Liver (tissue), 9 donors: ENCODE data around the gene NCF4. TPM values are rescaled to one million over a fixed set of nuclear protein-coding genes. Genes with fewer than 3 reads are reported as not detected.
A peak's percentile ranks its signal among the peaks of the same experiment; 100 is the strongest.

ENCODE experiments used
- DNase-seq: peaks from one replicate; pipeline ENCODE4 v3.0.0-alpha.2; 2017; ENCODE audit warnings: low spot score
- H3K27ac ChIP-seq, 2 donors: one replicate each; pipeline ENCODE4 v1.7.0; 2013; ENCODE audit warnings: inconsistent platforms in 2 of 2, low read length in 2 of 2, control low read depth in 1 of 2, low read depth in 1 of 2, mild to moderate bottlenecking in 1 of 2
- H3K27me3 ChIP-seq, 4 donors: one replicate each; pipeline versions ENCODE4 v1.6.1 to v1.7.0; 2013; ENCODE audit warnings: low read length in 3 of 4, inconsistent platforms in 1 of 4, mild to moderate bottlenecking in 1 of 4, moderate library complexity in 1 of 4; ENCODE audit not compliant: control insufficient read depth in 4 of 4, insufficient read depth in 4 of 4
- H3K36me3 ChIP-seq, 4 donors: one replicate each; pipeline versions ENCODE4 v1.6.1 to v1.7.0; 2013; ENCODE audit warnings: low read length in 3 of 4, mild to moderate bottlenecking in 3 of 4, low read depth in 1 of 4, moderate library complexity in 1 of 4; ENCODE audit not compliant: control insufficient read depth in 4 of 4, insufficient read depth in 3 of 4
- H3K4me1 ChIP-seq, 4 donors: one replicate each; pipeline versions ENCODE4 v1.6.1 to v1.7.0; 2013; ENCODE audit warnings: low read length in 3 of 4, mild to moderate bottlenecking in 3 of 4, moderate library complexity in 1 of 4; ENCODE audit not compliant: control insufficient read depth in 4 of 4, insufficient read depth in 4 of 4
- H3K4me3 ChIP-seq, 3 donors: one replicate each; pipeline versions ENCODE4 v1.6.1 to v1.7.0; 2013; ENCODE audit warnings: low read length in 3 of 3, control low read depth in 1 of 3, low read depth in 1 of 3, mild to moderate bottlenecking in 1 of 3
- H3K9ac ChIP-seq, 2 donors: one replicate each; pipeline ENCODE4 v1.7.0; 2013; ENCODE audit warnings: low read length in 2 of 2, mild to moderate bottlenecking in 2 of 2, moderate library complexity in 2 of 2, control low read depth in 1 of 2, low read depth in 1 of 2
- H3K9me3 ChIP-seq, 4 donors: one replicate each; pipeline versions ENCODE4 v1.6.1 to v1.7.0; 2013; ENCODE audit warnings: low read length in 3 of 4; ENCODE audit not compliant: control insufficient read depth in 4 of 4
- ATF3 ChIP-seq: IDR thresholded peaks from 2 replicates; pipeline ENCODE4 v1.6.1; 2016; ENCODE audit warnings: antibody characterized with exemption
- CTCF ChIP-seq: fragments of 150-350 bp; IDR thresholded peaks from 2 replicates; pipeline ENCODE4 v1.5.1; 2017; ENCODE audit warnings: improper control_type of control experiment, low read depth, low read length; ENCODE audit not compliant: missing input control
- EGR1 ChIP-seq, 2 donors: IDR thresholded peaks; 2 replicates each; pipeline ENCODE4 v1.6.1; 2016 to 2018; ENCODE audit warnings: antibody characterized with exemption in 2 of 2, low read depth in 2 of 2
- FOXA1 ChIP-seq: IDR thresholded peaks from 2 replicates; pipeline ENCODE4 v1.6.1; 2016; ENCODE audit warnings: antibody characterized with exemption
- GABPA ChIP-seq, 2 donors: IDR thresholded peaks in 1 of 2; conservative IDR thresholded peaks in 1 of 2; 2 replicates each; pipeline ENCODE4 v1.6.1; 2016; ENCODE audit warnings: antibody characterized with exemption in 2 of 2, mild to moderate bottlenecking in 1 of 2, moderate library complexity in 1 of 2
- HNF4A ChIP-seq, 2 donors: conservative IDR thresholded peaks; 2 replicates each; pipeline ENCODE4 v1.6.1; 2016; ENCODE audit warnings: antibody characterized with exemption in 2 of 2, mild to moderate bottlenecking in 2 of 2
- HNF4G ChIP-seq: IDR thresholded peaks from 2 replicates; pipeline ENCODE4 v1.6.1; 2016; ENCODE audit warnings: antibody characterized with exemption
- MAX ChIP-seq: IDR thresholded peaks from 2 replicates; pipeline ENCODE4 v1.6.1; 2016; ENCODE audit warnings: antibody characterized with exemption
- NR2F2 ChIP-seq: IDR thresholded peaks from 2 replicates; pipeline ENCODE4 v1.6.1; 2016; ENCODE audit warnings: antibody characterized with exemption
- RAD21 ChIP-seq, 2 donors: IDR thresholded peaks; 2 replicates each; pipeline ENCODE4 v1.6.1; 2016; ENCODE audit warnings: antibody characterized with exemption in 2 of 2, mild to moderate bottlenecking in 2 of 2
- RXRA ChIP-seq, 2 donors: IDR thresholded peaks; 2 replicates each; pipeline ENCODE4 v1.6.1; 2017 to 2018; ENCODE audit warnings: antibody characterized with exemption in 2 of 2, mild to moderate bottlenecking in 1 of 2
- SP1 ChIP-seq: IDR thresholded peaks from 2 replicates; pipeline ENCODE4 v1.6.1; 2018; ENCODE audit warnings: antibody characterized with exemption, mild to moderate bottlenecking
- TAF1 ChIP-seq: conservative IDR thresholded peaks from 2 replicates; pipeline ENCODE4 v1.6.1; 2016; ENCODE audit warnings: antibody characterized with exemption, mild to moderate bottlenecking
- YY1 ChIP-seq: IDR thresholded peaks from 2 replicates; pipeline ENCODE4 v1.6.1; 2016; ENCODE audit warnings: antibody characterized with exemption, mild to moderate bottlenecking
- ZBTB33 ChIP-seq: IDR thresholded peaks from 2 replicates; pipeline ENCODE4 v1.6.1; 2016; ENCODE audit warnings: antibody characterized with exemption
- WGBS: extraction: QIAGEN DNeasy Blood & Tissue Kit; methylation state at CpG from one replicate; pipeline ENCODE4 v1.1.7; 2013; 5-methylcytosine and 5-hydroxymethylcytosine counted together
- polyA plus RNA-seq, 2 donors: library from polyadenylated mRNA; stranded (reverse) in 1 of 2; unstranded in 1 of 2; fragments of 200-250 nt in 1 of 2; fragments of >200 nt in 1 of 2; fragmentation: Nextera tagmentation in 1 of 2; extraction: Ambion mirVana in 1 of 2; gene quantifications; one replicate each; pipeline versions ENCODE4 v1.2.1 to v1.2.3, GENCODE V29; 2013 to 2015
- total RNA-seq, 2 donors: library from RNA; depleted of rRNA; stranded (reverse); fragments of >200 nt; gene quantifications; one replicate each; pipeline ENCODE4 v1.2.3, GENCODE V29; 2014
- TF ChIP-seq, protein P1 (sequence below): IDR thresholded peaks from 2 replicates; pipeline ENCODE4 v1.6.1; 2016; ENCODE audit warnings: antibody characterized with exemption, mild to moderate bottlenecking
- donor health status: healthy.
- donor health status: healthy.
- donor health status: healthy.
- donor health status: healthy.
- donor health status: healthy.

Gene NCF4
- total and polyA plus RNA-seq, 4 donors = 3.9 to 14.3 (median 5.4) TPM

DNA sequence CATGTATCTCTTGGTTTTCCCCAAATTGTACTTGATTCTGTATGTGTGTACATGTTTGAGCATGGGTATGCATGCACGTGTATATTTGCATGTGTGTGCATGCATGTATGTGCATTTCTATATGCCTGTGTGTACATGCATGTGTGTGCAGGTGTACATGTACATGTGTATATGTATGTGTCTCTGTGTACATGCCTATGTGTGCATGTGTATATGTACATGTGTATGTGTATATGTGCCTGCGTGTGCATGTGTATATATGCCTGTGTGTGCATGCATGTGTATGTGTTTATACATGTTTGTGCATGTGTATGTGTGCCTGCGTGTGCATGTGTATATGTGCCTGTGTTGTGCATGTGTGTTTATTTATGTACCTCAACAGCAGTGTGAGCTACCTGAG lies 5.3 kb upstream of the NCF4 start (continued):
- TF ChIP-seq HNF4A (conservative IDR thresholded peaks at IDR 0.05) (no peak), EGR1 (IDR thresholded peaks at IDR 0.05; ENCODE audit: low read depth in 2 of 2) (no peak)

GRCh38 chr22:36856121-36856791 lies 4.5 kb upstream of the NCF4 start:
- peak; percentile 98 for DNase-seq
- H3K4me3 ChIP-seq = no peak overlapping the region
- WGBS = 7% methylated on average over 30 of the region's 30 CpGs
- no peak overlapping the region for H3K9ac ChIP-seq
- no peaks in the 10 kb centered on the region for H3K27me3 ChIP-seq
- H3K36me3 ChIP-seq = no peaks in the 10 kb centered on the region
- no peak for TF ChIP-seq GABPA (IDR thresholded peaks at IDR 0.05 in 1 of 2, conservative IDR thresholded peaks at IDR 0.05 in 1 of 2)
- TF ChIP-seq HNF4G = no peak
- no peak for TF ChIP-seq EGR1 (IDR thresholded peaks at IDR 0.05; ENCODE audit: low read depth in 2 of 2)
- TF ChIP-seq CTCF = peak; percentile 100
- TF ChIP-seq TAF1 = no peak
- no peak for TF ChIP-seq MAX
- TF ChIP-seq SP1 = no peak
- peak; percentile 89 to 93 for TF ChIP-seq RAD21 (IDR thresholded peaks at IDR 0.05)
- peaks cover 0 to 8% (median 0%) of the 10 kb centered on the region in 4 donors for H3K4me1 ChIP-seq
- no peak overlapping the region for H3K27ac ChIP-seq
- H3K9me3 ChIP-seq = no peaks in the 10 kb centered on the region

DNA sequence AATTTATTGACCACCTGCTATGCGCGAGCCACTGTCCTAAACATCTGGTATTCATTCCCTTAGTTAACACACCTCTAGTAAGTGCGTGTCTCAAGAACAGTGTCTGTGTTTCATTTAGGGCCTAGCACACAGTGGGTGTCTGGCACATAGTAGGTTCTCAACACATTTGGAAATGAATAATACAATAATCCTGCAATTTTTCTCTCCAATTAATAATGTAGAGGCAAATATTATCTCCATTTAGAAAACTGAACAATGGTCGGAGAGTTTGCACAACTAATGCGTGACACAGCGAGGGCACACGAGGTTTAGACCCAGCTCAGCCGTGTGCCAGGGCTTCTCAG lies 4.0 kb upstream of the NCF4 start:
- no peak overlapping the region for H3K27ac ChIP-seq
- no peak overlapping the region for H3K9ac ChIP-seq
- DNase-seq = no peak
- peaks cover 0 to 8% (median 0%) of the 10 kb centered on the region in 4 donors for H3K4me1 ChIP-seq
- no peaks in the 10 kb centered on the region for H3K9me3 ChIP-seq
- no peaks in the 10 kb centered on the region for H3K27me3 ChIP-seq
- 70% methylated on average over 8 of the region's 8 CpGs for WGBS
- TF ChIP-seq RAD21 (IDR thresholded peaks at IDR 0.05) (no peak), NR2F2 (no peak), MAX (no peak), EGR1 (IDR thresholded peaks at IDR 0.05; ENCODE audit: low read depth in 2 of 2) (no peak), RXRA (IDR thresholded peaks at IDR 0.05) (no peak), FOXA1 (no peak), ATF3 (no peak), SP1 (no peak), HNF4A (conservative IDR thresholded peaks at IDR 0.05) (no peak), CTCF (no peak), YY1 (no peak), ZBTB33 (no peak), GABPA (IDR thresholded peaks at IDR 0.05 in 1 of 2, conservative IDR thresholded peaks at IDR 0.05 in 1 of 2) (no peak)
- TF ChIP-seq, protein P1, sequence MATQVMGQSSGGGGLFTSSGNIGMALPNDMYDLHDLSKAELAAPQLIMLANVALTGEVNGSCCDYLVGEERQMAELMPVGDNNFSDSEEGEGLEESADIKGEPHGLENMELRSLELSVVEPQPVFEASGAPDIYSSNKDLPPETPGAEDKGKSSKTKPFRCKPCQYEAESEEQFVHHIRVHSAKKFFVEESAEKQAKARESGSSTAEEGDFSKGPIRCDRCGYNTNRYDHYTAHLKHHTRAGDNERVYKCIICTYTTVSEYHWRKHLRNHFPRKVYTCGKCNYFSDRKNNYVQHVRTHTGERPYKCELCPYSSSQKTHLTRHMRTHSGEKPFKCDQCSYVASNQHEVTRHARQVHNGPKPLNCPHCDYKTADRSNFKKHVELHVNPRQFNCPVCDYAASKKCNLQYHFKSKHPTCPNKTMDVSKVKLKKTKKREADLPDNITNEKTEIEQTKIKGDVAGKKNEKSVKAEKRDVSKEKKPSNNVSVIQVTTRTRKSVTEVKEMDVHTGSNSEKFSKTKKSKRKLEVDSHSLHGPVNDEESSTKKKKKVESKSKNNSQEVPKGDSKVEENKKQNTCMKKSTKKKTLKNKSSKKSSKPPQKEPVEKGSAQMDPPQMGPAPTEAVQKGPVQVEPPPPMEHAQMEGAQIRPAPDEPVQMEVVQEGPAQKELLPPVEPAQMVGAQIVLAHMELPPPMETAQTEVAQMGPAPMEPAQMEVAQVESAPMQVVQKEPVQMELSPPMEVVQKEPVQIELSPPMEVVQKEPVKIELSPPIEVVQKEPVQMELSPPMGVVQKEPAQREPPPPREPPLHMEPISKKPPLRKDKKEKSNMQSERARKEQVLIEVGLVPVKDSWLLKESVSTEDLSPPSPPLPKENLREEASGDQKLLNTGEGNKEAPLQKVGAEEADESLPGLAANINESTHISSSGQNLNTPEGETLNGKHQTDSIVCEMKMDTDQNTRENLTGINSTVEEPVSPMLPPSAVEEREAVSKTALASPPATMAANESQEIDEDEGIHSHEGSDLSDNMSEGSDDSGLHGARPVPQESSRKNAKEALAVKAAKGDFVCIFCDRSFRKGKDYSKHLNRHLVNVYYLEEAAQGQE = no peak
- no peaks in the 10 kb centered on the region for H3K36me3 ChIP-seq
- no peak overlapping the region for H3K4me3 ChIP-seq
